A673 (cell line): Measurements from ENCODE around the gene STYXL1.
"Not testable (repeated sequence)": the region's sequence is repeated elsewhere in the genome, so short reads cannot be mapped to it uniquely, and the experiment has no call there.

Experiments
- EZH2 ChIP-seq: fragments of 200-600 bp; sonication (generic); IDR thresholded peaks from 2 replicates; pipeline ENCODE4 v1.6.1; 2017; ENCODE audit warnings: borderline replicate concordance, low read depth, mild to moderate bottlenecking, mixed read lengths, antibody characterized with exemption, low read length; ENCODE audit not compliant: poor library complexity, severe bottlenecking
- TF ChIP-seq, protein P1 (sequence below): fragments of 300-800, 200-600 bp; sonication (generic); conservative IDR thresholded peaks from 2 replicates; pipeline ENCODE4 v1.5.1; 2017; ENCODE audit warnings: low read depth, mild to moderate bottlenecking, antibody characterized with exemption, low read length, moderate library complexity, mixed read lengths

DNA sequence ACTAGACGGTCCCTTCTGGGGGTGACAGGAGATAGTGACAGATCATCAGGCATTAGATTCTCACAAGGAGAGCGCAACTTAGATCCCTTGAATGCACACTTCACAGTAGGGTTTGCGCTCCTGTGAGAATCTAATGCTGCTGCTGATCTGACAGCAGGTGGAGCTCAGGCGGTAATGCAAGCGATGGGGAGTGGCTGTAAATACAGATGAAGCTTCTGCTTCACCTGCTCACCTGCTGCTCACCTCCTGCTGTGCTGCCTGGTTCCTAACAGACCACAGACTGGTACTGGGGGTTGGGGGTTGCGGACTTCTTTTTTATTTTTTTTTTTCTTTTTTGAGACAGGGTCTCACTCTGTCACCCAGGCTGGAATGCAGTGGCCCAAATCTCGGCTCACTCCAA lies 18.1 kb downstream of the STYXL1 start:
- TF ChIP-seq, protein P1, sequence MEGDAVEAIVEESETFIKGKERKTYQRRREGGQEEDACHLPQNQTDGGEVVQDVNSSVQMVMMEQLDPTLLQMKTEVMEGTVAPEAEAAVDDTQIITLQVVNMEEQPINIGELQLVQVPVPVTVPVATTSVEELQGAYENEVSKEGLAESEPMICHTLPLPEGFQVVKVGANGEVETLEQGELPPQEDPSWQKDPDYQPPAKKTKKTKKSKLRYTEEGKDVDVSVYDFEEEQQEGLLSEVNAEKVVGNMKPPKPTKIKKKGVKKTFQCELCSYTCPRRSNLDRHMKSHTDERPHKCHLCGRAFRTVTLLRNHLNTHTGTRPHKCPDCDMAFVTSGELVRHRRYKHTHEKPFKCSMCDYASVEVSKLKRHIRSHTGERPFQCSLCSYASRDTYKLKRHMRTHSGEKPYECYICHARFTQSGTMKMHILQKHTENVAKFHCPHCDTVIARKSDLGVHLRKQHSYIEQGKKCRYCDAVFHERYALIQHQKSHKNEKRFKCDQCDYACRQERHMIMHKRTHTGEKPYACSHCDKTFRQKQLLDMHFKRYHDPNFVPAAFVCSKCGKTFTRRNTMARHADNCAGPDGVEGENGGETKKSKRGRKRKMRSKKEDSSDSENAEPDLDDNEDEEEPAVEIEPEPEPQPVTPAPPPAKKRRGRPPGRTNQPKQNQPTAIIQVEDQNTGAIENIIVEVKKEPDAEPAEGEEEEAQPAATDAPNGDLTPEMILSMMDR = not testable (repeated sequence)
- not testable (repeated sequence) for TF ChIP-seq EZH2
